ENCODE results near the gene MRPL42.

GRCh38 chr12:93526786-93527428 lies 59.6 kb downstream of the MRPL42 start:
- TF ChIP-seq CTCF (tag by site-specific recombination; IDR thresholded peaks at IDR 0.05) (no peak), ZNF280C (tag by site-specific recombination; IDR thresholded peaks at IDR 0.05) (no peak), MZF1 (tag by site-specific recombination; IDR thresholded peaks at IDR 0.05; ENCODE audit: borderline replicate concordance) (no peak)
